Stimulated activated effector memory CD8-positive, alpha-beta T cell treated with anti-CD3 and anti-CD28 coated beads, Interleukin-12 subunit alpha, Interleukin-12 subunit beta, amount 100 ng/mL, for 72 hours (primary cell): Measurements from ENCODE around the gene OVCH2.
"Not testable (repeated sequence)": the region's sequence is repeated elsewhere in the genome, so short reads cannot be mapped to it uniquely, and the experiment has no call there.

Source experiments
- ATAC-seq: fragments of 150-1000 bp; cut with Tn5 transposase; 2 replicates; pipeline ENCODE4 v1.10.0; 2021
- DNase-seq, 2 donors: peaks; one replicate each; pipeline ENCODE4 v3.0.0; 2021 to 2022; ENCODE audit warnings: low spot score in 2 of 2
- H3K27ac Mint-ChIP-seq: one replicate; pipeline ENCODE4 v1.8.0; 2022; ENCODE audit warnings: mild to moderate bottlenecking, mixed read lengths
- H3K36me3 Mint-ChIP-seq: one replicate; pipeline ENCODE4 v1.8.0; 2022; ENCODE audit warnings: mild to moderate bottlenecking, mixed read lengths
- H3K4me1 Mint-ChIP-seq: one replicate; pipeline ENCODE4 v1.8.0; 2022; ENCODE audit warnings: mixed read lengths
- H3K4me3 Mint-ChIP-seq: one replicate; pipeline ENCODE4 v1.8.0; 2022; ENCODE audit warnings: mild to moderate bottlenecking, mixed read lengths
- H3K9me3 Mint-ChIP-seq: one replicate; pipeline ENCODE4 v1.8.0; 2022; ENCODE audit warnings: mixed read lengths

The OVCH2 gene

DNA sequence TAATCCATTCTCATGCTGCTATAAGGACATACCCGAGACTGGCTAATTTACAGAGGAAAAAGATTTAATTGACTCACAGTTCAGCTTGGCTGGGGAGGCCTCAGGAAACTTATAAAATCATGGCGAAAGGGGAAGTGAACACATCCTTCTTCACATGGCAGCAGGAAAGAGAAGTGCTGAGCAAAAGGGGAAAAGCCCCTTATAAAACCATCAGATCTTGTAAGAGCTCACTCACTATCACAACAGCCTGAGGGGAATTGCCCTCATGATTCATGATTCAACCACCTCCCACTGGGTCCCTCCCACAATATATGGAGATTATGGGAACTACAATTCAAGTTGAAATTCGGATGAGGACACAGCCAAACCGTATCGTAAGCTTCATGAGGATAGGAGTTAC is 29.2 kb downstream of the OVCH2 start:
- Mint-ChIP-seq H3K9me3 (no peaks in the 10 kb centered on the region), H3K36me3 (no peaks in the 10 kb centered on the region), H3K4me1 (peaks cover 18% of the 10 kb centered on the region), H3K27ac (no peak overlapping the region), H3K4me3 (no peak overlapping the region)
- no peak for DNase-seq
- no peak for ATAC-seq

DNA sequence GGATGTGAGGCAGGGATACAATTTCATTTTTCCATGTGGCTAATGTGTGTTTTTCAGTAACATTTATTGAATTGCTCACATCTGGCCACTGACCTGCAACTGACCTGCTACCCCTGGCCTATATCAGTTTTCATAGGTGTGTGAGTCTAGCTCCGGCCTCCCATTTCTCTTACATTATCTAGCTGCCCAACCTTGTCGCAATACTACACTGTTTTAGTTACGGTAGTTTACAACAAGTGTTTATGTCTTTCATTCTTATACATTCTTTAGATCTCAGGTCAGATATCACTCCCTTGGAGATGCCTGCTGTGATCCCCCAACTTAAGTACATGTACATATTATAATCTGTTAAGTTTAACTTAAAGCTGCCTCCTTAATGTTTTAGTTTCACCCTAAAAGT is 30.6 kb downstream of the OVCH2 start:
- Mint-ChIP-seq H3K9me3 (no peaks in the 10 kb centered on the region), H3K4me1 (peaks cover 19% of the 10 kb centered on the region), H3K27ac (no peak overlapping the region), H3K4me3 (no peak overlapping the region), H3K36me3 (no peaks in the 10 kb centered on the region)
- ATAC-seq (no peak), DNase-seq (no peak)

DNA sequence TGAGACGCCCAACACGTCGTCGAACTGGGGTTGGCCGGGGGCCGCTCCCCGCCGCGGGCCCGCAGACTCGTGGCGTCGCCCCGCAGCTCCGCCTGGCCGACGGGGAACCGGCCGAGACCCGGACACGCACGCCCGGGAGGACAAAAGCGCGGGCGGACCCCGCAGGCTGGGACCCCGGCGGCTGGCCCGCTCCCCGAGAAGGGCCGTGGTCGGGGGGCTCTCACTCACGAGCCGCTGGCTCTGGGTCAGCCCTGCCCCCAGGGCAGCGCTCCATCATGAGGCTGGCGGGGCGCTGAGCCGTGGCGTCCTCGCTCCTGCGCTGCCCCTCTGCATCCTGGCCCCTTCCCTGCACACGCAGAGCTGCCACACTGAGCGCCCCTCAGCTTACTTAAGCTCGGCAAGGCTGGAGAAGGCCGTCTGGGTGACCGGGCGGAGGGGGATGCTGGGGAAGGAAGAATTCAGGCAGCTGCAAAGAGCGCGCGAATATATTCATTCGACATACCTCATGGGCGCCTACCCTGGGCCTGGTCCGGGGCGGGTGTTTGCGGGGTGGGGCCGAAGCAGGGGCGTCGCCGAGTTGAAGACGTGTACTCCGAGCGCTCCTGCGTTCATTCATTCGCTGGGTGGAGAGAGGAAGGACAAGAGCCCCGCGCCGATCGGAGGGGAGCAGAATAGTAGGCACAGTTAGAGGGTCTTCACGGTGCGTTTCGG is 32.4 kb downstream of the OVCH2 start:
- Mint-ChIP-seq H3K4me3 (peak overlapping the region; percentile 67), H3K36me3 (no peaks in the 10 kb centered on the region), H3K9me3 (no peaks in the 10 kb centered on the region), H3K27ac (no peak overlapping the region), H3K4me1 (peaks cover 19% of the 10 kb centered on the region)
- no peak for DNase-seq
- peak; percentile 68 for ATAC-seq

GRCh38 chr11:7672960-7673723 is 33.1 kb downstream of the OVCH2 start, which contains the start of gene CYB5R2:
Gene CYB5R2 (minus strand): TSS chr11:7673500. CDS start chr11:7672825, 675 bp downstream.
- H3K4me1 Mint-ChIP-seq, result peaks cover 19% of the 10 kb centered on the region
- H3K27ac Mint-ChIP-seq, result no peak within 1 kb of the TSS

DNA sequence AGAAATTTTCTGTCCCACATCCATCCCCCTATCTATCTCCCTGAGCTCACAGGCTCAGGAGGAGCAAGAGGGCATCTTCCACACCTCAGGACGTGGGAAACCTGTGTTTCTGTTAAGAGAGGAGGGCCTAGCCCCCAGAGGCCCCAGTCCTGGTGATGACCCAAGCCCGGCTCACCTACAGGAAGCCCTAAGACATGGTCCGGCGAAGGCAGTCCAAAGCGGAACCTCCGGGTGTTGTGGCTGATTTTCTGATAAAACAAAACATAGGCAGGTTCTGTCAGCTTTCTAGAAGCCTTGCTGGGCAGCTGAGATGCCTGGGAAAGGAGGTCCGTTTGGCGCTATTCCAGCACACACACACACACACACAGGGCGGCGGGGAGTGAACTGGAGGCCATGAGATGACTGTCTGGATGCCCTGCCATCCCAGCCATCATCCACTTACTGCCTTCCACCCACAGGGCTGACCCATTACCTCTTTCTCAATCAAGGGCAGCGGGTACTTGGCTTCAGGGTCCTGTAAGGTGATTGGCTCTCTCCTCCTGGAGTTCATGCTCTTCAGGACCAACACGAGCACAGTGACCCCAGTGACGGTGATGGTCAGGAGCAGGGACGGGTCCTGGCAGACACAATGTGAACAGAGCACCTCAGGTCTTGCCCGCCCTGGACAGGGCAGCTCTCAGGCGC is 33.9 kb downstream of the OVCH2 start:
- Mint-ChIP-seq H3K36me3 (no peaks in the 10 kb centered on the region), H3K9me3 (no peaks in the 10 kb centered on the region), H3K4me1 (peaks cover 19% of the 10 kb centered on the region), H3K4me3 (peak overlapping the region; percentile 67), H3K27ac (no peak overlapping the region)
- DNase-seq (no peak), ATAC-seq (no peak)

More at GRCh38 chr11:7672960-7673723, 33.1 kb downstream of the OVCH2 start, which contains the start of gene CYB5R2:
- ATAC-seq (peak; percentile 16), DNase-seq (no peak)
- peak within 1 kb of the TSS; percentile 67 for H3K4me3 Mint-ChIP-seq
- no peaks in the 10 kb centered on the region for H3K9me3 Mint-ChIP-seq
- H3K36me3 Mint-ChIP-seq, result no peaks in the 10 kb centered on the region

- H3K27ac Mint-ChIP-seq, result no peak overlapping the region
- DNase-seq, result no peak
- no peaks in the 10 kb centered on the region for H3K9me3 Mint-ChIP-seq
- no peak overlapping the region for H3K4me3 Mint-ChIP-seq
- peak; percentile 29 for ATAC-seq
- peaks cover 19% of the 10 kb centered on the region for H3K4me1 Mint-ChIP-seq
- H3K36me3 Mint-ChIP-seq, result no peaks in the 10 kb centered on the region
These were observed 34.7 kb downstream of the OVCH2 start for GRCh38 chr11:7671347-7672215.

- Mint-ChIP-seq H3K4me3 (no peak overlapping the region), H3K36me3 (peaks cover 5% of the 10 kb centered on the region), H3K27ac (no peak overlapping the region), H3K4me1 (peaks cover 24% of the 10 kb centered on the region), H3K9me3 (no peaks in the 10 kb centered on the region)
- ATAC-seq (no peak), DNase-seq (no peak)
These were observed 35.6 kb downstream of the OVCH2 start for GRCh38 chr11:7670641-7671040.

DNA sequence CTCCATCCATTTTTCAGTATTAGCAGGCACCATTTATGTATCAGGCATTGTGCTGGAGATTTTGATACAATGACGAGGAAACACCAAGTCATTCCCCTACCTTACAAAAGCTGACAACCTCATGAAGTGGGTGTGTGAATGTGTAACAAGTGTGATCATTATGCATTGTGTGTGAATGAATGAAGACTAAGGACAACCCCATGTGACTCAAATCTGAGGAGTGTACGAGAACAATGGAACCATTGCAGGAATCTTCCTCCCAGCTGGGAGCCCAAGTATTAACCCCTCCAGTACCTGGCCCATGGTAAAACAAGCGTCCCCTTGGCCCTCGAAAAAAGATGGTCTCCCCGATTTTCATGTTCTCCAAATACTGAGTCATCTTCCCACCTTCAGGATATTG is 37.4 kb downstream of the OVCH2 start:
- Mint-ChIP-seq H3K36me3 (peaks cover 6% of the 10 kb centered on the region), H3K27ac (no peak overlapping the region), H3K9me3 (no peaks in the 10 kb centered on the region), H3K4me3 (no peak overlapping the region), H3K4me1 (peaks cover 22% of the 10 kb centered on the region)
- DNase-seq (no peak), ATAC-seq (no peak)

GRCh38 chr11:7668464-7668863 is 37.8 kb downstream of the OVCH2 start:
- no peak for ATAC-seq
- no peaks in the 10 kb centered on the region for H3K9me3 Mint-ChIP-seq
- H3K36me3 Mint-ChIP-seq, result peaks cover 6% of the 10 kb centered on the region
- DNase-seq, result peak in 1 of 2 donors; percentile 25
- peaks cover 20% of the 10 kb centered on the region for H3K4me1 Mint-ChIP-seq
- H3K4me3 Mint-ChIP-seq, result no peak overlapping the region
- peak overlapping the region; percentile 45 for H3K27ac Mint-ChIP-seq

DNA sequence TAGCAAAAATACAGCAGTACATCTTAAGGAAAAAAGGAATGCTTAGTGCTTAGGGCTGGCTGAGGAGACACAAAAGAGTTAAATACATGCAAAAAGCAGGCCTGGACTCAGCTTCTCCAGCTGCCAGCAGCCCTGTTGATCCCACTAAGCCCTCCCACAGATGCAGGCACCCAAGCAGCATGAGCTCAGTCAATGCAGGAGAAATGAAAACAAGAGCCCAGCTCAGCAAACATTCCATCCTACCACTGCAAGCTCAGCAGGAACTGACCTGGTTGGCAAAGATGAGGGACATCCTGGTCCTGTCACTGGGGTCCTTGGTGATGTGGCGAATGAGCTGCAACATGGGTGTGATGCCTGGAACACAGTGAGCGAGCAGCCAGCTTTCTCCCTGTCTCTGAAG is 38.8 kb downstream of the OVCH2 start:
- Mint-ChIP-seq H3K9me3 (no peaks in the 10 kb centered on the region), H3K36me3 (peaks cover 6% of the 10 kb centered on the region), H3K4me1 (peaks cover 14% of the 10 kb centered on the region), H3K27ac (no peak overlapping the region), H3K4me3 (no peak overlapping the region)
- DNase-seq (no peak), ATAC-seq (no peak)

DNA sequence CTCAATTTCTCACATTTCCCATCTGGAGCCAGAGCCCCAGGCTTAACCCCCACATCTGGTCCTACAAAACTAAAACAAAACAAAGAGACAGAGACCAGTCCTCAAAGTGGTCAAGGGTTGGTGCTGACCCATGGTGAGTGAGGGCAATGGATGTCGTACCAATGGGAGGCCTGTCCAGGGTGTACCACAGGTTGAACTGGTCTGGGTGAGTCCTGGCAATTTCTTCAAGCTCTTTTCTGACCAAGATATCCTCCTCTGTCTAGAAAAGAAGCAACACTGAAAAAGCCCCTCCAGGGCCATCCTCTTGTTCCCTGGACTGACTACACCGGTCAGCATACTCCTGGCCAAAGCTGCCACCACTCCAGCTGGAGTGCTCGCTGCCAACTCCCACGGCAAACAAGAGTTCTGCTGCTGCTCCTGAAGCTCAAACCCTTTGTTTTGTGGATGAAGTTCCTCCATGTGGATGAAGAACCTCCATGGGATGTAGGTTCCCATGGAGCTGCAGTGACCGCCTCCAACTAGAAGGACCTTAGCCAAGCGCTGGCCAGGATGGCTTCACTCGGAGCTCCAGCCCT is 39.9 kb downstream of the OVCH2 start:
- Mint-ChIP-seq H3K36me3 (peaks cover 6% of the 10 kb centered on the region), H3K4me3 (no peak overlapping the region), H3K27ac (no peak overlapping the region), H3K4me1 (peaks cover 9% of the 10 kb centered on the region), H3K9me3 (no peaks in the 10 kb centered on the region)
- ATAC-seq (no peak), DNase-seq (peak in 1 of 2 donors; percentile 34)

DNA sequence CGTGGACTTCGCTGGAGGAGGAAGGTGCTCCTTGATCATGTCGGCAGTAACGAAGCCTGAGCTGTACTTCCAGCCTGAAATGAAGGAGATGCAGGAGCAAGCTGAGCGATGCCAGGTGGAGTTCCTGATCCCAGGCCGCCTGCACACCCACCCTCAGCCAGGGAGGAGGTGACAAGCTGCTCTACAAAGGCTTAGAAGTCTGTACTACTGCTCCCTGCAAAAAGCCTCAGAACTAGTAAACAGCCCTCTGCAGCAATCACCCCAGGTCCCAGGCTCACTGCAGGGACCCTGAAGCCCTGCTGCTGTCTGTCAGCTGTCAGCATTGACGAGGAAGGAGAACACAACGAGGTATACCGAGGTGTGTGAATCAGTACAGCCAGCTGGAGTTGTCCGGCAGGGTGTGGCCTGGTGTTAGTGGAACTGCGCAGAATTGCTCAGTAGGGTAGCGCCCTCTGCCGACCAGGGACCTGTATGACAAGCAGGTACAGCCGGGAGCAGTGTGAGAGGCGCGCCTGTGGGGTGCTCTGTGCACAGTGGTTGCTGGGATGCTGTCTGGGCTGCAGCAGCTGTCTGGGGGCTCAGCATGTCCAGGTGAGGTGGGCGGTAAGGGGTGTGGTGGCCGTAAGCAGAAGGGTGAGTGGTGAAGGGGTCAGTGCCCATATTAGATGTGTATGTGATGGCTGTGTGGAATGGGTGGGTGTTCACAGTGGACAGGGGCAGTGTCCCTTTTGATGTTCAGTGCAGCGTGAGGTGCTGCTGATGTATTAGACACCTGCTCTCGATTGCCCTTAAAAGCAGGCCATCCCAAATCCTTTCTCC is 40.6 kb downstream of the OVCH2 start:
- no peak overlapping the region for H3K4me3 Mint-ChIP-seq
- peaks cover 9% of the 10 kb centered on the region for H3K4me1 Mint-ChIP-seq
- peaks cover 6% of the 10 kb centered on the region for H3K36me3 Mint-ChIP-seq
- ATAC-seq (peak; percentile 95), DNase-seq (peak; percentile 73 to 85)
- H3K27ac Mint-ChIP-seq, result no peak overlapping the region
- H3K9me3 Mint-ChIP-seq, result no peaks in the 10 kb centered on the region

GRCh38 chr11:7664867-7665266 is 41.4 kb downstream of the OVCH2 start:
- no peaks in the 10 kb centered on the region for H3K9me3 Mint-ChIP-seq
- no peak overlapping the region for H3K27ac Mint-ChIP-seq
- no peak overlapping the region for H3K4me3 Mint-ChIP-seq
- peaks cover 9% of the 10 kb centered on the region for H3K4me1 Mint-ChIP-seq
- peaks cover 6% of the 10 kb centered on the region for H3K36me3 Mint-ChIP-seq
- peak in 1 of 2 donors; percentile 33 for DNase-seq
- no peak for ATAC-seq

DNA sequence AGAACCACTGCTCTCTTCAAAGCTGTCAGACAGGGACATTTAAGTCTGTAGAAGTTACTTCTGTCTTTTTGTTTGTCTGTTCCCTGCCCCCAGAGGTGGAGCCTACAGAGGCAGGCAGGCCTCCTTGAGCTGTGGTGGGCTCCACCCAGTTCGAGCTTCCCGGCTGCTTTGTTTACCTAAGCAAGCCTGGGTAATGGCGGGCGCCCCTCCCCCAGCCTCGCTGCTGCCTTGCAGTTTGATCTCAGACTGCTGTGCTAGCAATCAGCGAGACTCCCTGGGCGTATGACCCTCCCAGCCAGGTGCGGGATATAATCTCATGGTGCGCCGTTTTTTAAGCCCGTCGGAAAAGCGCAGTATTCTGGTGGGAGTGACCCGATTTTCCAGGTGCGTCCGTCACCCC is 42.7 kb downstream of the OVCH2 start:
- H3K9me3 Mint-ChIP-seq, H3K4me3 Mint-ChIP-seq, H3K27ac Mint-ChIP-seq, DNase-seq, H3K4me1 Mint-ChIP-seq, ATAC-seq, H3K36me3 Mint-ChIP-seq: not testable (repeated sequence)
